CD14-positive monocyte (primary cell): ENCODE data around the gene TUBA1B. TPM values are rescaled to one million over a fixed set of nuclear protein-coding genes. Genes with fewer than 3 reads are reported as not detected.

Source experiments
- DNase-seq, 3 donors: peaks; one replicate each; pipeline ENCODE4 v3.0.0-alpha.2; 2011 to 2022
- H2AFZ ChIP-seq: 2 replicates; pipeline ENCODE4 v1.6.0; 2012; ENCODE audit warnings: mild to moderate bottlenecking, low read depth, low read length, inconsistent platforms; ENCODE audit not compliant: insufficient read depth, poor library complexity, severe bottlenecking
- H3K27ac ChIP-seq, 2 donors: 1 replicate in 1 of 2; 2 replicates in 1 of 2; pipeline ENCODE4 v1.5.1; 2012 to 2013; ENCODE audit warnings: low read length in 2 of 2, control low read depth in 1 of 2, inconsistent platforms in 1 of 2, low read depth in 1 of 2, mild to moderate bottlenecking in 1 of 2
- H3K27me3 ChIP-seq, 2 donors: one replicate each; pipeline versions ENCODE4 v1.6.0 to v1.6.1; 2011 to 2013; ENCODE audit warnings: low read length in 2 of 2; ENCODE audit not compliant: control insufficient read depth in 2 of 2, insufficient read depth in 2 of 2
- H3K36me3 ChIP-seq, 2 donors: replicated peaks in 1 of 2; 1 replicate in 1 of 2; 2 replicates in 1 of 2; pipeline versions ENCODE4 v1.5.1 to v1.6.1; 2012 to 2013; ENCODE audit warnings: low read length in 2 of 2, control low read depth in 1 of 2, inconsistent platforms in 1 of 2, mild to moderate bottlenecking in 1 of 2; ENCODE audit not compliant: insufficient read depth in 2 of 2, control insufficient read depth in 1 of 2
- H3K4me1 ChIP-seq, 2 donors: 1 replicate in 1 of 2; 2 replicates in 1 of 2; pipeline versions ENCODE4 v1.5.1 to v1.6.1; 2012 to 2013; ENCODE audit warnings: low read length in 2 of 2, control low read depth in 1 of 2, inconsistent platforms in 1 of 2, mild to moderate bottlenecking in 1 of 2, moderate library complexity in 1 of 2; ENCODE audit not compliant: insufficient read depth in 2 of 2, control insufficient read depth in 1 of 2
- H3K4me2 ChIP-seq: replicated peaks from 2 replicates; pipeline ENCODE3; 2012; ENCODE audit warnings: low read length, moderate library complexity, mild to moderate bottlenecking; ENCODE audit not compliant: poor library complexity, severe bottlenecking; ENCODE audit errors: extremely low read depth
- H3K4me3 ChIP-seq, 3 experiments: fragments of 200-600 bp in 1 of 3; sonication (generic) in 1 of 3; replicated peaks in 1 of 3; 1 replicate in 2 of 3; 2 replicates in 1 of 3; pipeline ENCODE4 v1.5.1; 2011 to 2013; ENCODE audit warnings: low read length in 3 of 3, mild to moderate bottlenecking in 3 of 3, control low read depth in 2 of 3, low read depth in 2 of 3, inconsistent platforms in 1 of 3, moderate library complexity in 1 of 3
- H3K79me2 ChIP-seq: 2 replicates; pipeline ENCODE4 v1.6.0; 2012; ENCODE audit warnings: mild to moderate bottlenecking, control low read depth, inconsistent platforms, low read length, moderate library complexity; ENCODE audit not compliant: insufficient read depth
- H3K9ac ChIP-seq: 2 replicates; pipeline ENCODE4 v1.6.0; 2017; ENCODE audit warnings: low read length, mild to moderate bottlenecking; ENCODE audit not compliant: insufficient read depth, poor library complexity, severe bottlenecking
- H3K9me3 ChIP-seq, 2 donors: replicated peaks in 1 of 2; 1 replicate in 1 of 2; 2 replicates in 1 of 2; pipeline versions ENCODE4 v1.5.1 to v1.6.1; 2012 to 2013; ENCODE audit warnings: low read length in 2 of 2, control low read depth in 1 of 2; ENCODE audit not compliant: control insufficient read depth in 1 of 2, insufficient read depth in 1 of 2
- H4K20me1 ChIP-seq: 2 replicates; pipeline ENCODE4 v1.6.0; 2012; ENCODE audit warnings: mild to moderate bottlenecking, low read length, control low read depth, moderate library complexity; ENCODE audit not compliant: insufficient read depth
- H3K27ac Mint-ChIP-seq, 7 donors: one replicate each; pipeline ENCODE4 v1.8.0; 2020; ENCODE audit warnings: mild to moderate bottlenecking in 7 of 7, mixed read lengths in 7 of 7, moderate library complexity in 6 of 7, inconsistent platforms in 2 of 7
- H3K27me3 Mint-ChIP-seq, 3 donors: one replicate each; pipeline ENCODE4 v1.8.0; 2021 to 2022; ENCODE audit warnings: low read depth in 3 of 3, mild to moderate bottlenecking in 3 of 3, mixed read lengths in 3 of 3, moderate library complexity in 3 of 3, inconsistent platforms in 1 of 3
- H3K36me3 Mint-ChIP-seq, 2 donors: one replicate each; pipeline ENCODE4 v1.8.0; 2020; ENCODE audit warnings: mixed read lengths in 2 of 2, inconsistent platforms in 1 of 2, mild to moderate bottlenecking in 1 of 2
- H3K4me1 Mint-ChIP-seq: one replicate; pipeline ENCODE4 v1.8.0; 2020; ENCODE audit warnings: mild to moderate bottlenecking, mixed read lengths
- H3K4me3 Mint-ChIP-seq, 2 donors: one replicate each; pipeline ENCODE4 v1.8.0; 2020; ENCODE audit warnings: mild to moderate bottlenecking in 2 of 2, mixed read lengths in 2 of 2, moderate library complexity in 1 of 2
- H3K9me3 Mint-ChIP-seq, 7 donors: one replicate each; pipeline ENCODE4 v1.8.0; 2020 to 2022; ENCODE audit warnings: mixed read lengths in 7 of 7, mild to moderate bottlenecking in 6 of 7, moderate library complexity in 6 of 7, inconsistent platforms in 2 of 7
- WGBS: methylation state at CpG from one replicate; pipeline ENCODE4 v1.1.5; 2013; ENCODE audit warnings: missing lambda C conversion rate; ENCODE audit not compliant: insufficient coverage; 5-methylcytosine and 5-hydroxymethylcytosine counted together
- intact Hi-C, 2 donors: fragments of 100-400 bp; cut with micrococcal nuclease; formaldehyde crosslinking; loops; one replicate each; pipeline versions ENCODE4 v1.15.0 to v1.15.1; 2023
- polyA plus RNA-seq, 3 donors: library from polyadenylated mRNA; depleted of rRNA in 1 of 3; unstranded in 2 of 3; stranded (reverse) in 1 of 3; fragments of 300-500 nt in 2 of 3; fragments of >200 nt in 1 of 3; fragmentation: Illumina TruSeq in 2 of 3; gene quantifications; 1 replicate in 2 of 3; 2 replicates in 1 of 3; pipeline ENCODE4 v1.2.3, GENCODE V29; 2012 to 2021
- small RNA-seq: library from RNA; depleted of rRNA; stranded (forward); fragments of <200 nt; gene quantifications from one replicate; pipeline ENCODE3, GENCODE V24; 2012; ENCODE audit warnings: low read depth; ENCODE audit not compliant: insufficient read length
- TF ChIP-seq, protein P1 (sequence below): fragments of 200-600 bp; IDR thresholded peaks from one replicate; pipeline ENCODE4 v1.8.0; 2022; ENCODE audit warnings: antibody characterized with exemption, mild to moderate bottlenecking

Gene TUBA1B
- polyA plus RNA-seq, 3 donors = 481 to 538 (median 528) TPM

DNA sequence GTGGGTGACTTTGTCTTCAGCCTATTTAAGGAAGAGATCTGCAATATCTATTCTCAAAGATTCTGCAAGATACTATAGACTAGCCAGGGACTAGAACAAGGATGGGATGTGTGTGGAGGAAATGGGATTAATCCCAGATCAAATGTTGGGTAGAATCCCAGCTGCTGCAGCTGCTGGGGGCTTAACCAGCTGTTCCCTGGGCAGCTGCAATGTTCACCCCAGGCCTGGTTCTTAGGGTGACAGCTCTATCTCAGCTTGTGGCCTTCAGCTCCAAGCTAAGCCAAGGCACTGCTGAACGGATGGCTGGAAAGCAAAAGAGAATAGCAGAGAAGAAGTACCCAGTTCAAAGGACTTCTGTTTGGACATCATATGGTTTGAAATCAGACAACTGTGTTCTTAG lies 51.4 kb downstream of the TUBA1B start:
- Mint-ChIP-seq H3K4me1 (no peaks in the 10 kb centered on the region), H3K27ac (no peak overlapping the region), H3K27me3 (peaks cover 4 to 18% (median 4%) of the 10 kb centered on the region in 3 donors), H3K9me3 (peaks cover 0 to 8% (median 4%) of the 10 kb centered on the region in 7 donors), H3K36me3 (no peaks in the 10 kb centered on the region), H3K4me3 (no peak overlapping the region)
- Histone ChIP-seq H3K4me2 (no peak overlapping the region), H2AFZ (no peak overlapping the region), H3K27ac (no peak overlapping the region), H3K79me2 (no peaks in the 10 kb centered on the region), H3K4me1 (no peaks in the 10 kb centered on the region), H3K9me3 (no peaks in the 10 kb centered on the region), H3K36me3 (no peaks in the 10 kb centered on the region), H4K20me1 (no peaks in the 10 kb centered on the region), H3K27me3 (peaks cover 0 to 2% of the 10 kb centered on the region in 2 donors), H3K9ac (no peak overlapping the region), H3K4me3 (no peak overlapping the region)
- 100% methylated on average over 1 of the region's 1 CpG for WGBS
- TF ChIP-seq, protein P1, sequence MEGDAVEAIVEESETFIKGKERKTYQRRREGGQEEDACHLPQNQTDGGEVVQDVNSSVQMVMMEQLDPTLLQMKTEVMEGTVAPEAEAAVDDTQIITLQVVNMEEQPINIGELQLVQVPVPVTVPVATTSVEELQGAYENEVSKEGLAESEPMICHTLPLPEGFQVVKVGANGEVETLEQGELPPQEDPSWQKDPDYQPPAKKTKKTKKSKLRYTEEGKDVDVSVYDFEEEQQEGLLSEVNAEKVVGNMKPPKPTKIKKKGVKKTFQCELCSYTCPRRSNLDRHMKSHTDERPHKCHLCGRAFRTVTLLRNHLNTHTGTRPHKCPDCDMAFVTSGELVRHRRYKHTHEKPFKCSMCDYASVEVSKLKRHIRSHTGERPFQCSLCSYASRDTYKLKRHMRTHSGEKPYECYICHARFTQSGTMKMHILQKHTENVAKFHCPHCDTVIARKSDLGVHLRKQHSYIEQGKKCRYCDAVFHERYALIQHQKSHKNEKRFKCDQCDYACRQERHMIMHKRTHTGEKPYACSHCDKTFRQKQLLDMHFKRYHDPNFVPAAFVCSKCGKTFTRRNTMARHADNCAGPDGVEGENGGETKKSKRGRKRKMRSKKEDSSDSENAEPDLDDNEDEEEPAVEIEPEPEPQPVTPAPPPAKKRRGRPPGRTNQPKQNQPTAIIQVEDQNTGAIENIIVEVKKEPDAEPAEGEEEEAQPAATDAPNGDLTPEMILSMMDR = no peak
- intact Hi-C loops = no loop called here
- no peak for DNase-seq

Small RNA genes within 50 kb of the gene (small RNA-seq; reads per million reads assigned to genes)
- gene RF00019 = not detected

Other genes starting within 250 kb of the TUBA1B start
- 10 to 100 TPM in 1 of 3 donors, 1 to 10 TPM in 2; 1.5 to 15.2 (median 2.2) TPM for gene FKBP11, start 205.9 kb downstream of the TUBA1B start, polyA plus RNA-seq
- gene ARF3, start 173.9 kb downstream of the TUBA1B start, polyA plus RNA-seq = 10 to 100 TPM; 56.5 to 88.5 (median 58.4) TPM
- under 1 TPM in 1 of 3 donors, not detected in 2; 0.23 TPM for gene WNT10B, start 159.7 kb downstream of the TUBA1B start, polyA plus RNA-seq
- gene WNT1, start 153.1 kb downstream of the TUBA1B start, polyA plus RNA-seq = under 1 TPM in 1 of 3 donors, not detected in 2; 0.33 TPM
- gene DDN, start 132.0 kb downstream of the TUBA1B start, polyA plus RNA-seq = under 1 TPM in 1 of 3 donors, not detected in 2; 0.27 TPM
- gene PRKAG1, start 112.6 kb downstream of the TUBA1B start, polyA plus RNA-seq = 10 to 100 TPM; 35.9 to 58.9 (median 50.1) TPM
- gene KMT2D, start 70.6 kb downstream of the TUBA1B start, polyA plus RNA-seq = 10 to 100 TPM in 1 of 3 donors, 1 to 10 TPM in 2; 1.2 to 66.9 (median 2.7) TPM
- under 1 TPM; 0.17 to 0.96 (median 0.50) TPM for gene RHEBL1, start 61.4 kb downstream of the TUBA1B start, polyA plus RNA-seq
- not detected for gene DHH, start 36.6 kb downstream of the TUBA1B start, polyA plus RNA-seq
- gene LMBR1L, start 20.5 kb downstream of the TUBA1B start, polyA plus RNA-seq = 100 to 1,000 TPM in 1 of 3 donors, 10 to 100 TPM in 2; 22.0 to 104 (median 25.9) TPM
- gene TUBA1A, start 57.7 kb upstream of the TUBA1B start, polyA plus RNA-seq = 1,000 to 10,000 TPM in 1 of 3 donors, 100 to 1,000 TPM in 2; 859 to 1,779 (median 946) TPM
- gene TUBA1C, start 133.7 kb upstream of the TUBA1B start, polyA plus RNA-seq = 100 to 1,000 TPM in 1 of 3 donors, 10 to 100 TPM in 2; 53.7 to 263 (median 61.0) TPM
- gene PRPH, start 163.8 kb upstream of the TUBA1B start, polyA plus RNA-seq = not detected
- gene TROAP, start 191.9 kb upstream of the TUBA1B start, polyA plus RNA-seq = under 1 TPM in 1 of 3 donors, not detected in 2; 0.05 TPM
- gene C1QL4, start 205.8 kb upstream of the TUBA1B start, polyA plus RNA-seq = not detected
- not detected for gene DNAJC22, start 215.5 kb upstream of the TUBA1B start, polyA plus RNA-seq
- 1 to 10 TPM; 1.1 to 3.2 (median 1.8) TPM for gene SPATS2, start 236.1 kb upstream of the TUBA1B start, polyA plus RNA-seq